GM12892 (cell line): Measurements from ENCODE around the gene GSG1L.

Source experiments
- POLR2A ChIP-seq: IDR thresholded peaks from 2 replicates; pipeline ENCODE4 v1.6.1; 2011; ENCODE audit warnings: low read depth, low read length, control low read depth
- POLR2AphosphoS5 ChIP-seq: IDR thresholded peaks from 2 replicates; pipeline ENCODE4 v1.6.1; 2011; ENCODE audit warnings: low read depth, low read length, control low read depth
- TAF1 ChIP-seq: IDR thresholded peaks from 2 replicates; pipeline ENCODE4 v1.6.1; 2011; ENCODE audit warnings: low read depth, mild to moderate bottlenecking, control low read depth, low read length, borderline replicate concordance

- TF ChIP-seq TAF1 (no peak), POLR2AphosphoS5 (no peak), POLR2A (no peak)
Observed at GRCh38 chr16:28087675-28088300, 24.3 kb upstream of the GSG1L start.
